HG02981 (cell line): ENCODE data around the gene E2F7.

Experiments
- ATAC-seq: cut with Tn5 transposase; IDR thresholded peaks from one replicate; pipeline ENCODE4 v1.9.1; 2021; ENCODE audit warnings: mild to moderate bottlenecking, moderate library complexity; ENCODE audit not compliant: unreplicated experiment

E2F7 gene

GRCh38 chr12:77025782-77026314 is 39.5 kb downstream of the E2F7 start:
- no peak for ATAC-seq

GRCh38 chr12:77023501-77023900 is 41.9 kb downstream of the E2F7 start:
- no peak for ATAC-seq

GRCh38 chr12:77019920-77020319 is 45.4 kb downstream of the E2F7 start:
- no peak for ATAC-seq

GRCh38 chr12:77016606-77017005 is 48.8 kb downstream of the E2F7 start:
- no peak for ATAC-seq

GRCh38 chr12:77013091-77013490 is 52.3 kb downstream of the E2F7 start:
- ATAC-seq: no peak

- peak; percentile 93 for ATAC-seq
These were observed 54.4 kb downstream of the E2F7 start for GRCh38 chr12:77010691-77011548.

- ATAC-seq: no peak
These were observed 57.9 kb downstream of the E2F7 start for GRCh38 chr12:77007476-77007875.

GRCh38 chr12:77005611-77006098 is 59.7 kb downstream of the E2F7 start:
- no peak for ATAC-seq

- ATAC-seq: no peak
These were observed 61.5 kb downstream of the E2F7 start for GRCh38 chr12:77003914-77004313.

GRCh38 chr12:77003246-77003645 is 62.1 kb downstream of the E2F7 start:
- no peak for ATAC-seq

- ATAC-seq: no peak
These were observed 63.0 kb downstream of the E2F7 start for GRCh38 chr12:77002382-77002781.

GRCh38 chr12:77001276-77001675 is 64.1 kb downstream of the E2F7 start:
- ATAC-seq: no peak

GRCh38 chr12:76998908-76999556 is 66.3 kb downstream of the E2F7 start:
- no peak for ATAC-seq

GRCh38 chr12:76998386-76998785 is 67.0 kb downstream of the E2F7 start:
- ATAC-seq: no peak

- no peak for ATAC-seq
These were observed 68.2 kb downstream of the E2F7 start for GRCh38 chr12:76997011-76997780.

GRCh38 chr12:76990716-76991115 is 74.7 kb downstream of the E2F7 start:
- no peak for ATAC-seq

GRCh38 chr12:76984566-76984965 is 80.8 kb downstream of the E2F7 start:
- ATAC-seq: no peak

GRCh38 chr12:76983420-76983819 is 81.9 kb downstream of the E2F7 start:
- no peak for ATAC-seq

GRCh38 chr12:76980196-76980595 is 85.2 kb downstream of the E2F7 start:
- ATAC-seq: no peak

- no peak for ATAC-seq
These were observed 88.5 kb downstream of the E2F7 start for GRCh38 chr12:76976777-76977382.
